Suppressor macrophage treated with lipopolysaccharide for 4 hours (primary cell): ENCODE measurements around the gene TTR.
A peak's percentile ranks its signal among the peaks of the same experiment; 100 is the strongest.

Source experiments
- DNase-seq: peaks from one replicate; pipeline ENCODE4 v3.0.0-alpha.2; 2020

TTR gene

GRCh38 chr18:31617031-31617717, 25.5 kb downstream of the TTR start:
- no peak for DNase-seq

- DNase-seq, result no peak
Observed at GRCh38 chr18:31618801-31619200, 27.1 kb downstream of the TTR start.

- DNase-seq, result no peak
Observed at GRCh38 chr18:31619291-31619690, 27.6 kb downstream of the TTR start.

- no peak for DNase-seq
Observed at GRCh38 chr18:31624892-31625640, 33.4 kb downstream of the TTR start.

DNA sequence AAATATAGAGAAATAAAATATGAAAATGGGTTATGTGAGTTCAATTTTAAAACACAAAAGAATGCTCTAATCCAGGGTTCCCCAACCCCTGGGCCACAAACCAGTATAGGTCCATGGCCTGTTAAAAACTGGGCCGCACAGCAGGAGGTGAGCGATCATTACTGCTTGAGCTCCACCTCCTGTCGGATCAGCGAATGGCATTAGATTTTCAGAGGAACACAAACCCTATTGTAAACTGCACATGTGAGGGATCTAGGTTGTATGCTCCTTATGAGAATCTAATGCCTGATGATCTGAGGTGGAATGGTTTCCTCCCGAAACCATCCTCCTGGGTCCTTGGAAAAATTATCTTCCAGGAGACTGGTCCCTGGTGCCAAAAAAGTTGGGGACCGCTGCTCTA, 34.7 kb downstream of the TTR start:
- no peak for DNase-seq

DNA sequence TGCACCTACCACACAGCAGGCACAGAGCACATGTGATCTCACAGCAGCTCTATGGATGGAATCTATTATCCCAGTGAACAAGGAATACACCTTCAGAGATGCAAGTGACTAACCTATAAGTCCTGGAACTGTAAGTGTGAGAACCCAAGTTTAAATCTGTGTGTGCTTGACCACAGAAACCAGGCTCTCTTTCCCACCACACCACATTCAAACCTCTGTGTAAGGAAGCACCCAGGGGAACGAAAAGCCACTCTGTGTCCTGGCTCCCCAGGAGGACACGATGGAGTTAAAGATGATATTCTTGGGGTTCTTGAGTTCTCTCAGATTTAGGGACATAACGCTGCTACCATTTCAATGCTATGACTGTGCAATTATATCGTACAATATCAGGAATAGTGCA, 38.9 kb downstream of the TTR start:
- no peak for DNase-seq

DNA sequence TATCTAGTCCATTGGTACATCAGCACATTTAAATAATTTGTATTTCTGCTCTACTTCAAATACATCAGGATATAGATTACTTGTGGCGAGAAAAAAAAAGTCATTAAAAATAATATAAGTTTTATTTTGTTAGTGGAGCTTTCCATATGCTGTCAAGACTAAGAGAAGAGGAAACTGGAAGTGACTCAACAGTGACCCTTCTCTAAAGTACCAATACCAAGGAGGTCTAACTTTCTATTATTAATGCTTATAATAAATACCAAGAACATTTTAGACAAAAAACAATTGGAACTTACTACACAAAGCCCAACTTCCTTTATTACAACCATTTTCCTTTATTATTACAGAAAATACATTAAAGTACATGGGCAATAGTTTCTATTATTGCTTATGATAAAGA, 39.8 kb downstream of the TTR start:
- DNase-seq, result no peak

GRCh38 chr18:31632356-31632755, 40.7 kb downstream of the TTR start:
- DNase-seq, result no peak

DNA sequence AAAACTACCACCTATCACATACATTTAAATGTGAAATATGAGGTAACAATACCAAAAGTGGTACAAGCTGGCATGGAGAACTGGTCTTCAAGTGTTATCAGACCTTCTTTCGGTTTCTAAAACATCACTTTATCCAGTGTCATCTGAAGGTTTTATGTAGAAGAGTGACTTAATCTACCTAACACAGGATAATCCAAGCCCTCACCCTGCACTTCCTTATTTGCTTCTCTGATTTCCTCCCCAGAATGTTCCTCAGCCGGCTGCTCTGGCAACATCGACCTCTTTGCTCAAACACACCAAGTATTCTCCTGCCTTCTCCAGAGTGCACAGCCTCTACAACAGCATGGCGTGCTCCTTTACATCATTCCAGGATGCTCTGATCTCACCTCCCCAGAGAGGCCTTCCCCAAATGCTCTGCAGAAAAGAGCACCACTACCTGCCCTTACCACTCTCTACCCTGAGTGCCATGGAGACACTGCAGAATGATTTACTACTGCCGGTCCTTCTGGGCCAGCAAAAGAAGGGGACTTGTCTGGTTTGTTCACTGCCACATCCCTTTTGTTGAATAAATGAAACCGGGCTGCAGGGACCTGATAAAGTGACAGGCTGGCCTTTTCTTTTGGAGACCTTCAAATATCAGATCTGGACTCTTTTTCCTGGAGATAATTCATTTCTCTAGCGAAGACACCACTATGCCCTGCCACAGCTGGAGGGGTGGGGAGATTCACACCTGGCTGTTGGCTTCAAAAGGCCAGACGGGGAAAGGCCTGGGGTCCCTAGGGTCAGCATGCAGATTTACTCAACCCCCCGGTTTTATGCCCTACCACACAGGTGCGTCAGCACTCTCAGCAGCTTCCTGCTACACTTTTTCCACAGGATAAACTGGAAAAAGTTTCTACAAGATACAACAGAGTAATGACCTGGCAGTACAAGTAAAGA, 42.0 kb downstream of the TTR start:
- no peak for DNase-seq

DNA sequence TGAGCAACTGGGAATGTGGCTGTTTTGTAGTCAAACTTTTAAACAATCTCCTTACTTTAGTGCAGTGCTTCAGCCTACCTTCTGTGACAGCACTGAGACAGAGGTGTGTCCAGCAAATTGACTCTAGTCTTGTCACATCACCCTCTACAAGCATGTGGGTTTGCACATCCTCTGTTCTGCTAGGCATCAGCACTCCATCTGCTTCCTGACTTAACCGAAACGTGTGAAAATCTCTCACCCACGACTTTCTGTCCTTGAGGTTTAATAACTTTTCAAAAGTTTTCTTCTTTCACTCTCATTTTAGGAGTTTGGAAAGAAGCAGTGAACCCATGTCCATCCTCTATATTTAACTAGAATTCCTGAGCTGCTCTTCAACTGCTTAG, 42.6 kb downstream of the TTR start:
- no peak for DNase-seq

DNA sequence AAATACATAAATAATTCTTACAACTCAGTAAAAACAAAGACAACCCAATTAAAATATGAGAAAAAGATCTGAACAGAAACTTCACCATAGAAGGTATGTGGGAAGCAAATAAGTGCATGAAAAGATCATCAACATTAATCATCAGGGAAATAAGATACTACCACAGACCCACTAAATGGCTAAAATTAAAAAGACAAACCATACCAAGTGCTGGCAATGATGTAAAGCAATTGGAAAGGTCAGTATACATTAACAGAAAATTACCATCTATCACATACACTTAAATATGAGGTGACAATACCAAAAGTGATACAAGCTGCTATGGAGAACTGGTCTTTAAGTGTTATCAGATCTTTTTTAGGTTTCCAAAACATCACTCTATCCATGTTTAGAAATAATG, 44.7 kb downstream of the TTR start:
- no peak for DNase-seq

DNA sequence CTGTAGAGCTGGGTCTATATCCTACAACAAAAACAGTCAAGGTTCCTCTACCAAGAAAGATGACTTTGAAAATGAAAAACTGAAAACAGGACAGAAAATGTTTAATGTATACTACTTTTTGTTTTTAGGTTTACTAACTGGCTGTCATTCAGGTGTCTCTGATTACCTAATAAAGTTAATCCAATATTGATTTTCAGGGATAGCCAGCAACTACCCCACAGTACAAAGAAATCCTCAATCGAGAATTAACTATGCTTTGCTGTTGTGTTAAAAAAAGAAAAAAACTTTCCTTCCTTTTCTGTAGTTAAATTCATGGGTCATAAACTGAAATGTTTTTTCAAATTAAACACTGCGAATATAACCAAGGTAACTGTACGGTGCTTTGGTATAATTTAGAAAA, 45.8 kb downstream of the TTR start:
- DNase-seq, result no peak

GRCh38 chr18:31643003-31643402, 51.3 kb downstream of the TTR start:
- DNase-seq, result no peak

- peak; percentile 17 for DNase-seq
Observed at GRCh38 chr18:31645411-31645810, 53.7 kb downstream of the TTR start.

- peak; percentile 18 for DNase-seq
Observed at GRCh38 chr18:31646332-31647126, 54.9 kb downstream of the TTR start.

GRCh38 chr18:31647127-31647753, 55.6 kb downstream of the TTR start:
- no peak for DNase-seq
